GM13976 (cell line): Measurements from ENCODE around the gene ALPK3.

ENCODE experiments used
- DNase-seq: peaks from one replicate; pipeline ENCODE4 v3.0.0; 2012; ENCODE audit warnings: low spot score
- CTCF ChIP-seq: IDR thresholded peaks from 2 replicates; pipeline ENCODE4 v1.5.1; 2012; ENCODE audit warnings: borderline replicate concordance, mild to moderate bottlenecking; ENCODE audit not compliant: insufficient read depth; ENCODE audit errors: extremely low read depth, missing control alignments, control extremely low read depth
- in situ Hi-C: fragments of 300-500 bp; cut with MboI; formaldehyde crosslinking; loops from one replicate; pipeline ENCODE4 v1.12.0; 2022; ENCODE audit warnings: low sequenced_read_pairs, mixed read lengths, inconsistent platforms; ENCODE audit not compliant: unreplicated experiment

Gene ALPK3

GRCh38 chr15:84898761-84899160 lies 81.6 kb downstream of the ALPK3 start:
- no peak for TF ChIP-seq CTCF
- in situ Hi-C loops: no loop called here
- no peak for DNase-seq

GRCh38 chr15:84899750-84900149 lies 82.6 kb downstream of the ALPK3 start:
- TF ChIP-seq CTCF: no peak
- DNase-seq: no peak
- in situ Hi-C loops: no loop called here

- in situ Hi-C loops: no loop called here
- TF ChIP-seq CTCF: no peak
- DNase-seq: no peak
Measured at GRCh38 chr15:84901540-84901939, 84.4 kb downstream of the ALPK3 start.

GRCh38 chr15:84903751-84904150 lies 86.6 kb downstream of the ALPK3 start:
- in situ Hi-C loops: no loop called here
- TF ChIP-seq CTCF: no peak
- no peak for DNase-seq

- in situ Hi-C loops: no loop called here
- TF ChIP-seq CTCF: no peak
- no peak for DNase-seq
Measured at GRCh38 chr15:84904419-84904818, 87.3 kb downstream of the ALPK3 start.

GRCh38 chr15:84905016-84905916 lies 88.1 kb downstream of the ALPK3 start:
- no peak for TF ChIP-seq CTCF
- DNase-seq: no peak
- in situ Hi-C loops: no loop called here
